Activated T-cell treated with anti-CD3 and anti-CD28 coated beads, Interleukin-2, amount 50 U/mL, for 4 hours (primary cell): ENCODE measurements around the gene LRRC4B. TPM values are rescaled to one million over a fixed set of nuclear protein-coding genes. Genes with fewer than 3 reads are reported as not detected.
"Not testable (repeated sequence)": the region's sequence is repeated elsewhere in the genome, so short reads cannot be mapped to it uniquely, and the experiment has no call there.

ENCODE experiments used
- ATAC-seq, 2 donors: fragments of 200-7000 bp; cut with Tn5 transposase; one replicate each; pipeline ENCODE4 v1.10.0; 2021
- DNase-seq: peaks from one replicate; pipeline ENCODE4 v3.0.0-alpha.2; 2020
- H3K27me3 Mint-ChIP-seq: one replicate; pipeline ENCODE4 v1.8.0; 2021; ENCODE audit warnings: low read depth, mixed read lengths
- H3K36me3 Mint-ChIP-seq: one replicate; pipeline ENCODE4 v1.8.0; 2022; ENCODE audit warnings: mixed read lengths; ENCODE audit not compliant: insufficient read depth
- H3K4me1 Mint-ChIP-seq: one replicate; pipeline ENCODE4 v1.8.0; 2021; ENCODE audit warnings: low read depth, mixed read lengths
- H3K4me3 Mint-ChIP-seq: one replicate; pipeline ENCODE4 v1.8.0; 2021; ENCODE audit warnings: mild to moderate bottlenecking, moderate library complexity, mixed read lengths
- H3K9me3 Mint-ChIP-seq: one replicate; pipeline ENCODE4 v1.8.0; 2021; ENCODE audit warnings: mixed read lengths
- total RNA-seq, 3 donors: library from RNA; stranded (reverse); gene quantifications; one replicate each; pipeline ENCODE4 v1.2.1, GENCODE V29; 2021

LRRC4B gene
- total RNA-seq, 3 donors from 2014 or later: not detected

GRCh38 chr19:50476907-50477238, 91.4 kb downstream of the LRRC4B start:
- peak overlapping the region; percentile 93 for H3K4me3 Mint-ChIP-seq
- no peak for ATAC-seq
- H3K4me1 Mint-ChIP-seq: peaks cover 19% of the 10 kb centered on the region
- H3K9me3 Mint-ChIP-seq: no peaks in the 10 kb centered on the region
- H3K36me3 Mint-ChIP-seq: peaks cover 6% of the 10 kb centered on the region
- no peaks in the 10 kb centered on the region for H3K27me3 Mint-ChIP-seq
- DNase-seq: no peak

GRCh38 chr19:50476224-50476906, 91.9 kb downstream of the LRRC4B start, which contains the start of the genes EMC10 and GARIN5A:
Gene EMC10, plus strand, starts transcription at chr19:50476507. Its CDS starts 38 bp downstream, at chr19:50476545.
Gene GARIN5A, minus strand, starts transcription at chr19:50476848. Its CDS starts 460 bp downstream, at chr19:50476388.
- no peaks in the 10 kb centered on the region for H3K27me3 Mint-ChIP-seq
- no peaks in the 10 kb centered on the region for H3K9me3 Mint-ChIP-seq
- DNase-seq (peak; percentile 88), ATAC-seq (peak; percentile 95)
- H3K4me3 Mint-ChIP-seq: peak within 1 kb of the TSS; percentile 93
- peaks cover 19% of the 10 kb centered on the region for H3K4me1 Mint-ChIP-seq
- peaks cover 6% of the 10 kb centered on the region for H3K36me3 Mint-ChIP-seq

GRCh38 chr19:50475736-50476223, 92.5 kb downstream of the LRRC4B start:
- Mint-ChIP-seq H3K4me3 (peak overlapping the region; percentile 93), H3K27me3 (no peaks in the 10 kb centered on the region), H3K9me3 (no peaks in the 10 kb centered on the region), H3K36me3 (peaks cover 6% of the 10 kb centered on the region), H3K4me1 (peaks cover 19% of the 10 kb centered on the region)
- ATAC-seq (no peak), DNase-seq (no peak)

GRCh38 chr19:50475101-50475568, 93.1 kb downstream of the LRRC4B start:
- H3K27me3 Mint-ChIP-seq: no peaks in the 10 kb centered on the region
- peaks cover 19% of the 10 kb centered on the region for H3K4me1 Mint-ChIP-seq
- DNase-seq: no peak
- no peak for ATAC-seq
- H3K9me3 Mint-ChIP-seq: no peaks in the 10 kb centered on the region
- H3K36me3 Mint-ChIP-seq: peaks cover 6% of the 10 kb centered on the region
- peak overlapping the region; percentile 93 for H3K4me3 Mint-ChIP-seq

- peaks cover 16% of the 10 kb centered on the region for H3K4me1 Mint-ChIP-seq
- H3K27me3 Mint-ChIP-seq, H3K9me3 Mint-ChIP-seq, H3K4me3 Mint-ChIP-seq, ATAC-seq, H3K36me3 Mint-ChIP-seq, DNase-seq: not testable (repeated sequence)
Observed at GRCh38 chr19:50473336-50473735, 94.9 kb downstream of the LRRC4B start.

- DNase-seq: no peak
- Mint-ChIP-seq H3K4me1 (no peaks in the 10 kb centered on the region), H3K27me3 (peaks cover 7% of the 10 kb centered on the region), H3K4me3 (no peak overlapping the region), H3K9me3 (no peaks in the 10 kb centered on the region), H3K36me3 (no peaks in the 10 kb centered on the region)
- ATAC-seq: no peak
Observed at GRCh38 chr19:50468818-50469217, 99.4 kb downstream of the LRRC4B start.

- H3K36me3 Mint-ChIP-seq: no peaks in the 10 kb centered on the region
- H3K9me3 Mint-ChIP-seq: no peaks in the 10 kb centered on the region
- no peak for ATAC-seq
- no peak overlapping the region for H3K4me3 Mint-ChIP-seq
- peaks cover 8% of the 10 kb centered on the region for H3K27me3 Mint-ChIP-seq
- no peaks in the 10 kb centered on the region for H3K4me1 Mint-ChIP-seq
- DNase-seq: no peak
Observed at GRCh38 chr19:50467566-50467965, 100.7 kb downstream of the LRRC4B start.

Other genes starting within 250 kb of the LRRC4B start
- gene KCNC3, start 239.1 kb downstream of the LRRC4B start, total RNA-seq: 1 to 10 TPM; 4.1 to 5.6 (median 4.6) TPM
- gene NAPSA, start 202.8 kb downstream of the LRRC4B start, total RNA-seq: 10 to 100 TPM in 2 of 3 donors, 1 to 10 TPM in 1; 9.1 to 21.1 (median 10.4) TPM
- 100 to 1,000 TPM; 106 to 107 (median 106) TPM for gene NR1H2, start 192.0 kb downstream of the LRRC4B start, total RNA-seq
- gene POLD1, start 184.1 kb downstream of the LRRC4B start, total RNA-seq: 100 to 1,000 TPM; 182 to 246 (median 214) TPM
- gene SPIB, start 149.5 kb downstream of the LRRC4B start, total RNA-seq: 1 to 10 TPM; 1.9 to 6.7 (median 2.1) TPM
- gene MYBPC2, start 135.5 kb downstream of the LRRC4B start, total RNA-seq: under 1 TPM in 2 of 3 donors, not detected in 1; 0.08 to 0.60 TPM
- gene EMC10, start 91.9 kb downstream of the LRRC4B start, total RNA-seq: 100 to 1,000 TPM; 111 to 122 (median 117) TPM
- under 1 TPM; 0.26 to 0.84 (median 0.66) TPM for gene GARIN5A, start 91.6 kb downstream of the LRRC4B start, total RNA-seq
- 10 to 100 TPM; 51.7 to 59.4 (median 55.6) TPM for gene JOSD2, start 57.2 kb downstream of the LRRC4B start, total RNA-seq
- not detected for gene ASPDH, start 54.5 kb downstream of the LRRC4B start, total RNA-seq
- gene SYT3, start 71.4 kb upstream of the LRRC4B start, total RNA-seq: 1 to 10 TPM in 1 of 3 donors, under 1 TPM in 2; 0.35 to 1.2 (median 0.66) TPM
- under 1 TPM in 1 of 3 donors, not detected in 2; 0.95 TPM for gene C19orf81, start 81.0 kb upstream of the LRRC4B start, total RNA-seq
- under 1 TPM in 1 of 3 donors, not detected in 2; 0.03 TPM for gene SHANK1, start 151.4 kb upstream of the LRRC4B start, total RNA-seq
- gene CLEC11A, start 154.9 kb upstream of the LRRC4B start, total RNA-seq: 1 to 10 TPM in 2 of 3 donors, under 1 TPM in 1; 0.52 to 1.4 (median 1.4) TPM
- not detected for gene GPR32, start 202.0 kb upstream of the LRRC4B start, total RNA-seq
- not detected for gene ACP4, start 222.0 kb upstream of the LRRC4B start, total RNA-seq